ENCODE data around the gene RFTN1. TPM values are rescaled to one million over a fixed set of nuclear protein-coding genes. Genes with fewer than 3 reads are reported as not detected.

RFTN1 gene
- total and polyA plus RNA-seq, 2 donors (not counting 3 experiments of a cell fraction or from before 2014, with no cell fraction given), result 40.3 to 43.3 TPM

GRCh38 chr3:16428612-16429011 is 84.9 kb downstream of the RFTN1 start:
- no peak overlapping the region for H3K9ac ChIP-seq (replicated peaks; ENCODE audit: extremely low read depth, insufficient read depth, low read length)
- peaks cover 1% of the 10 kb centered on the region for H3K79me2 ChIP-seq (ENCODE audit: control insufficient read depth, insufficient read depth, low read length)
- no peak overlapping the region for H3K27ac ChIP-seq (ENCODE audit: insufficient read depth, low read depth, low read length)
- DNase-seq (ENCODE audit: low read depth, low spot score) (no peak), FAIRE-seq (no peak)
- no peak for TF ChIP-seq GATA2 (IDR thresholded peaks at IDR 0.05; ENCODE audit: insufficient read depth, insufficient read length, low read depth, low read length)
- TF ChIP-seq POLR2AphosphoS5 (IDR thresholded peaks at IDR 0.05; ENCODE audit: insufficient read depth, low read depth, low read length), result no peak
- TF ChIP-seq POLR2A (IDR thresholded peaks at IDR 0.05; ENCODE audit: low read depth, low read length), result no peak
- no peak for TF ChIP-seq EZH2 (IDR thresholded peaks at IDR 0.05; ENCODE audit: borderline replicate concordance, low read depth, low read length, severe bottlenecking)
- no peak for TF ChIP-seq FOS (IDR thresholded peaks at IDR 0.05; ENCODE audit: borderline replicate concordance, insufficient read depth, low read length)
- no peak for TF ChIP-seq MYC (IDR thresholded peaks at IDR 0.05; ENCODE audit: low read depth, low read length)
- no peak for TF ChIP-seq CTCF (IDR thresholded peaks at IDR 0.05; ENCODE audit: extremely low read depth in 1 of 2, insufficient read depth in 1 of 2, low read depth in 1 of 2, low read length in 2 of 2)
- no peak for TF ChIP-seq MAX (IDR thresholded peaks at IDR 0.05; ENCODE audit: insufficient read depth, insufficient read length)
- ChIA-PET POLR2A (no interaction called here), CTCF (interaction anchor here (1.0 kb wide), 1 partner anchor 14 kb away, joined by 3 read pairs; no protein-coding TSS in a partner anchor)
- H3K4me1 ChIP-seq (ENCODE audit: control insufficient read depth, extremely low read depth, insufficient read depth, low read length), result no peaks in the 10 kb centered on the region
- H3K27me3 ChIP-seq (ENCODE audit: control insufficient read depth in 2 of 2, insufficient read depth in 2 of 2, low read length in 2 of 2), result no peaks in the 10 kb centered on the region
- H2AFZ ChIP-seq (ENCODE audit: low read depth, low read length), result no peak overlapping the region
- H3K4me2 ChIP-seq (ENCODE audit: insufficient read depth, low read length), result no peak overlapping the region
- H3K9me3 ChIP-seq (replicated peaks; ENCODE audit: control insufficient read depth, insufficient read depth, low read length), result no peaks in the 10 kb centered on the region
- no peaks in the 10 kb centered on the region for H4K20me1 ChIP-seq (replicated peaks; ENCODE audit: control insufficient read depth, extremely low read depth, insufficient read depth, low read length)
- intact Hi-C loops (cut with micrococcal nuclease), result no loop called here
- H3K4me3 ChIP-seq (replicated peaks in 1 of 3; ENCODE audit: insufficient read depth in 1 of 3, low read depth in 1 of 3, low read length in 3 of 3), result no peak overlapping the region
- no TSS peak for BruUV-seq (replicated peaks)
- dilution Hi-C loops (cut with MboI; ENCODE audit: extremely low pct_ligation_motif_present, low sequenced_read_pairs), result no loop called here
- H3K36me3 ChIP-seq (ENCODE audit: control insufficient read depth in 2 of 2, extremely low read depth in 1 of 2, insufficient read depth in 2 of 2, low read length in 2 of 2), result peaks cover 0 to 4% of the 10 kb centered on the region in 2 experiments
- no peaks in the 10 kb centered on the region for H3K9me1 ChIP-seq (replicated peaks; ENCODE audit: control insufficient read depth, extremely low read depth, insufficient read depth, low read length)
